Transverse colon (tissue), 4 donors: ENCODE measurements around the gene PTPRN2. TPM values are rescaled to one million over a fixed set of nuclear protein-coding genes. Genes with fewer than 3 reads are reported as not detected.

Experiments
- DNase-seq: peaks from one replicate; pipeline ENCODE4 v3.0.0-alpha.2; 2019
- H3K27ac ChIP-seq, 4 donors: fragments of 200-600 bp; sonication (generic); 2 replicates each; pipeline ENCODE4 v1.5.1; 2016 to 2018; ENCODE audit warnings: inconsistent platforms in 4 of 4
- H3K27me3 ChIP-seq: fragments of 200-600 bp; sonication (generic); 2 replicates; pipeline ENCODE4 v1.5.1; 2017; ENCODE audit warnings: inconsistent platforms
- H3K36me3 ChIP-seq, 4 donors: fragments of 200-600 bp; sonication (generic); 2 replicates each; pipeline ENCODE4 v1.5.1; 2017 to 2019; ENCODE audit warnings: inconsistent platforms in 4 of 4
- H3K4me1 ChIP-seq, 4 donors: fragments of 200-600 bp; sonication (generic); 2 replicates each; pipeline ENCODE4 v1.5.1; 2017 to 2020; ENCODE audit warnings: inconsistent platforms in 4 of 4
- H3K4me3 ChIP-seq, 4 donors: fragments of 200-600 bp; sonication (generic); 1 replicate in 1 of 4; 2 replicates in 3 of 4; pipeline versions ENCODE4 v1.5.1 to v1.6.1; 2017 to 2019; ENCODE audit warnings: inconsistent platforms in 4 of 4
- H3K9me3 ChIP-seq, 2 donors: fragments of 200-600 bp; sonication (generic); 2 replicates each; pipeline ENCODE4 v1.5.1; 2017 to 2019; ENCODE audit warnings: inconsistent platforms in 2 of 2
- CTCF ChIP-seq, 5 experiments: fragments of 200-600 bp in 3 of 5; fragments of 450-650 bp in 2 of 5; sonication (generic) in 3 of 5; IDR thresholded peaks; 1 replicate in 2 of 5; 2 replicates in 3 of 5; pipeline ENCODE4 v1.5.1; 2016 to 2017; ENCODE audit warnings: antibody characterized with exemption in 5 of 5, inconsistent platforms in 3 of 5, mild to moderate bottlenecking in 2 of 5, moderate library complexity in 1 of 5
- EP300 ChIP-seq: sonication (generic); formaldehyde crosslinking; IDR thresholded peaks from one replicate; pipeline ENCODE4 v1.6.1; 2017; ENCODE audit warnings: antibody characterized with exemption, low read depth
- POLR2A ChIP-seq: fragments of 450-650 bp; IDR thresholded peaks from one replicate; pipeline ENCODE4 v1.6.1; 2016; ENCODE audit warnings: antibody characterized with exemption, mild to moderate bottlenecking, moderate library complexity
- POLR2AphosphoS5 ChIP-seq, 3 donors: sonication (generic); formaldehyde crosslinking; IDR thresholded peaks; one replicate each; pipeline ENCODE4 v1.6.1; 2016; ENCODE audit warnings: antibody characterized with exemption in 3 of 3
- WGBS, 2 donors: methylation state at CpG; one replicate each; pipeline ENCODE4 v1.1.5; 2018; ENCODE audit warnings: low coverage in 1 of 2; 5-methylcytosine and 5-hydroxymethylcytosine counted together
- in situ Hi-C, 4 donors: fragments of 200-750 bp; cut with MboI; loops; one replicate each; pipeline versions ENCODE4 v1.15.0 to v1.15.1; 2017; ENCODE audit warnings: low sequenced_read_pairs in 3 of 4, low pct_ligation_motif_present in 1 of 4, low pct_unique_long_range_greater_than_20kb in 1 of 4
- intact Hi-C: fragments of 100-400 bp; cut with DNase I; formaldehyde crosslinking; loops from one replicate; pipeline ENCODE4 v1.15.1; 2023; ENCODE audit warnings: low total_unique reads
- total RNA-seq, 4 donors: library from RNA; depleted of rRNA; stranded (reverse); fragments of >200 nt; gene quantifications; one replicate each; pipeline ENCODE4 v1.1.0, GENCODE V29; 2016

The PTPRN2 gene
- total RNA-seq, 4 donors from 2014 or later = 15.4 to 31.1 (median 21.8) TPM

DNA sequence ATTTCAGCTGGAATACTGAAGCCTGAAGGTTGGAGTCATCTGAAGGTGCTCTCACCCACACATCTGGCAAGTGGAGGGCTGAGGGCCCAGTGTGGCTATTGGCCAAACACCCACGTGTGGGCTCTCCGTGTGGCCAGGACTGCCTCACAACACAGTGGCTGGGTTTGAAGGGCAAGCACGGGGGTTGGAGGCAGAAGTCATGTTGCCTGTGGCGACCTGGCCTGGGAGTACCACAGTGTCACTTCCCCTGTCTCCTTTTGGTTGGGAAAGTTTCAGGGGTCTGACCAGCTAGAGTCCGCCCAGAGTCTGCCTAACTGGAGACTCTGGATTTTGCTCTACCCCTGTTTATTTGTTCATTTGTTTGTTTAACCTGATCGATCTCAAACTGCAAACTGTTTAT is 1081.4 kb downstream of the PTPRN2 start:
- Histone ChIP-seq H3K27me3 (peaks cover 9% of the 10 kb centered on the region), H3K36me3 (no peaks in the 10 kb centered on the region), H3K9me3 (peaks cover 5 to 6% of the 10 kb centered on the region in 2 donors), H3K4me3 (no peak overlapping the region), H3K27ac (no peak overlapping the region), H3K4me1 (no peaks in the 10 kb centered on the region)
- intact Hi-C loops = no loop called here
- TF ChIP-seq POLR2A (no peak), CTCF (IDR thresholded peaks at IDR 0.05) (no peak), EP300 (no peak), POLR2AphosphoS5 (IDR thresholded peaks at IDR 0.05) (no peak)
- WGBS, 2 donors = 84 to 90% methylated on average over 2 to 6 of the region's 6 CpGs
- no peak for DNase-seq
- in situ Hi-C loops = no loop called here

- peaks cover 5 to 6% of the 10 kb centered on the region in 2 donors for H3K9me3 ChIP-seq
- no peak overlapping the region for H3K4me3 ChIP-seq
- in situ Hi-C loops (no loop called here), intact Hi-C loops (no loop called here)
- no peak for DNase-seq
- TF ChIP-seq POLR2AphosphoS5 (IDR thresholded peaks at IDR 0.05) (no peak), POLR2A (no peak), EP300 (no peak), CTCF (IDR thresholded peaks at IDR 0.05) (no peak)
- H3K4me1 ChIP-seq = no peaks in the 10 kb centered on the region
- no peaks in the 10 kb centered on the region for H3K36me3 ChIP-seq
- H3K27me3 ChIP-seq = peaks cover 9% of the 10 kb centered on the region
- no peak overlapping the region for H3K27ac ChIP-seq
- 78 to 89% methylated on average over 1 of the region's 1 CpG for WGBS, 2 donors
Measured at GRCh38 chr7:157505646-157506045, 1082.0 kb downstream of the PTPRN2 start.

DNA sequence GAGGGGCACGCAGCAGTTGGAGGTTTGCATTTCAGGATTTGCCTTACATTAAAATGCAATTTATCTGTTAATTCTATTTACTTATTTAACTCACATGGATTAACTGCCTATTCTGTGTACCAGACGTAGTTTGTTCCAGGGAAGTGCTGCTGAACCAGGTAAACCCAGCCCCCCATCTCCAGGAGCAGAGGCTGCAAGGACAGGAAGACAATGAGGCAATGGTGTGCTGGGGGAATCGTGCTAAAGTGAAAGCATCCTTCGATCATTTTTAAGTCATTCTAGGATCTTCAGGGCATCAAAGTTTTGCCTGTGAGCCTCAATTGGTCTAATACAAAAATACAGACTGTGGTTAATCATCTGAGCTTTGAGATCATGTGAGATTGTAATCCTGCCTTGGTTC is 1084.4 kb downstream of the PTPRN2 start:
- in situ Hi-C loops = no loop called here
- no peak for DNase-seq

GRCh38 chr7:157502701-157503111 is 1084.9 kb downstream of the PTPRN2 start:
- peak; percentile 20 for DNase-seq
- Histone ChIP-seq H3K4me3 (no peak overlapping the region), H3K4me1 (no peaks in the 10 kb centered on the region), H3K27me3 (peaks cover 4% of the 10 kb centered on the region), H3K36me3 (no peaks in the 10 kb centered on the region), H3K27ac (no peak overlapping the region), H3K9me3 (peaks cover 5 to 6% of the 10 kb centered on the region in 2 donors)
- 56% methylated on average over 12 of the region's 12 CpGs; no CpG with 5 or more reads in 1 of the 2 donors for WGBS, 2 donors
- TF ChIP-seq EP300 (no peak), CTCF (IDR thresholded peaks at IDR 0.05) (no peak), POLR2A (no peak), POLR2AphosphoS5 (IDR thresholded peaks at IDR 0.05) (no peak)
- intact Hi-C loops (no loop called here), in situ Hi-C loops (no loop called here)

More for the DNA sequence above, 1084.4 kb downstream of the PTPRN2 start:
- TF ChIP-seq POLR2A (no peak), EP300 (no peak), POLR2AphosphoS5 (IDR thresholded peaks at IDR 0.05) (no peak), CTCF (IDR thresholded peaks at IDR 0.05) (no peak)
- intact Hi-C loops = no loop called here
- Histone ChIP-seq H3K4me1 (no peaks in the 10 kb centered on the region), H3K27ac (no peak overlapping the region), H3K9me3 (peaks cover 5 to 6% of the 10 kb centered on the region in 2 donors), H3K27me3 (peaks cover 5% of the 10 kb centered on the region), H3K4me3 (no peak overlapping the region), H3K36me3 (no peaks in the 10 kb centered on the region)
- 62 to 79% methylated on average over 3 to 4 of the region's 4 CpGs for WGBS, 2 donors
